H1 (cell line): ENCODE data around the gene IFT81. TPM values are rescaled to one million over a fixed set of nuclear protein-coding genes. Genes with fewer than 3 reads are reported as not detected.

Source experiments
- ATF2 ChIP-seq: IDR thresholded peaks from 2 replicates; pipeline ENCODE4 v1.6.1; 2012; ENCODE audit warnings: low read length, inconsistent platforms
- CBX8 ChIP-seq: fragments of 300-800, 300-1000 bp; sonication (generic); IDR thresholded peaks from 2 replicates; pipeline ENCODE4 v1.7.1; 2016; ENCODE audit warnings: low read depth, low read length, borderline replicate concordance
- CHD2 ChIP-seq: IDR thresholded peaks from 2 replicates; pipeline ENCODE4 v1.6.1; 2012; ENCODE audit warnings: low read length, improper control_type of control experiment
- CTCF ChIP-seq, 3 experiments: IDR thresholded peaks; 1 replicate in 2 of 3; 2 replicates in 1 of 3; pipeline versions ENCODE4 v1.5.1 to v1.6.1; 2011; ENCODE audit warnings: low read length in 3 of 3, mild to moderate bottlenecking in 3 of 3, inconsistent platforms in 2 of 3, low read depth in 1 of 3, moderate library complexity in 1 of 3; ENCODE audit not compliant: insufficient read depth in 1 of 3; ENCODE audit errors: control extremely low read depth in 1 of 3
- EGR1 ChIP-seq: IDR thresholded peaks from 2 replicates; pipeline ENCODE4 v1.6.1; 2011; ENCODE audit warnings: low read depth, low read length, borderline replicate concordance
- EP300 ChIP-seq, 2 experiments: IDR thresholded peaks; 1 replicate in 1 of 2; 2 replicates in 1 of 2; pipeline ENCODE4 v1.6.1; 2011 to 2012; ENCODE audit warnings: low read depth in 2 of 2, low read length in 2 of 2, mild to moderate bottlenecking in 2 of 2, borderline replicate concordance in 1 of 2, inconsistent platforms in 1 of 2, moderate library complexity in 1 of 2
- FOSL1 ChIP-seq: IDR thresholded peaks from 2 replicates; pipeline ENCODE4 v1.6.1; 2011; ENCODE audit warnings: mild to moderate bottlenecking, low read depth, low read length, moderate library complexity; ENCODE audit not compliant: insufficient read depth
- GABPA ChIP-seq: IDR thresholded peaks from 2 replicates; pipeline ENCODE4 v1.6.1; 2011; ENCODE audit warnings: mild to moderate bottlenecking, low read length, moderate library complexity, borderline replicate concordance; ENCODE audit not compliant: insufficient read depth
- JUND ChIP-seq: IDR thresholded peaks from 2 replicates; pipeline ENCODE4 v1.6.1; 2011; ENCODE audit warnings: mild to moderate bottlenecking, improper control_type of control experiment, low read length
- KDM1A ChIP-seq: fragments of 200-600, 300-600 bp; sonication (generic); IDR thresholded peaks from 2 replicates; pipeline ENCODE4 v1.7.1; 2016; ENCODE audit warnings: mild to moderate bottlenecking, low read length, borderline replicate concordance
- KDM4A ChIP-seq: IDR thresholded peaks from one replicate; pipeline ENCODE4 v1.7.1; 2012; ENCODE audit warnings: low read depth, mild to moderate bottlenecking, moderate library complexity, low read length, inconsistent platforms; ENCODE audit not compliant: severe bottlenecking
- NANOG ChIP-seq: IDR thresholded peaks from 2 replicates; pipeline ENCODE4 v1.6.1; 2011; ENCODE audit warnings: low read length, low read depth, mild to moderate bottlenecking, inconsistent platforms; ENCODE audit not compliant: insufficient read depth, poor library complexity, severe bottlenecking
- POLR2A ChIP-seq, 2 experiments: IDR thresholded peaks; 1 replicate in 1 of 2; 2 replicates in 1 of 2; pipeline ENCODE4 v1.6.1; 2011; ENCODE audit warnings: low read depth in 2 of 2, low read length in 2 of 2, mild to moderate bottlenecking in 2 of 2; ENCODE audit errors: control extremely low read depth in 1 of 2
- POLR2AphosphoS5 ChIP-seq: IDR thresholded peaks from 2 replicates; pipeline ENCODE4 v1.6.1; 2011; ENCODE audit warnings: low read depth, low read length
- POU5F1 ChIP-seq: IDR thresholded peaks from 2 replicates; pipeline ENCODE4 v1.6.1; 2011; ENCODE audit warnings: low read depth, mild to moderate bottlenecking, low read length, moderate library complexity
- RXRA ChIP-seq: IDR thresholded peaks from 2 replicates; pipeline ENCODE4 v1.6.1; 2011; ENCODE audit warnings: low read depth, mild to moderate bottlenecking, low read length, moderate library complexity; ENCODE audit not compliant: insufficient read depth
- SAP30 ChIP-seq: fragments of 300-600 bp; sonication (generic); IDR thresholded peaks from 2 replicates; pipeline ENCODE4 v1.7.1; 2012; ENCODE audit warnings: low read length, moderate library complexity, mild to moderate bottlenecking, inconsistent platforms; ENCODE audit not compliant: insufficient read depth, insufficient replicate concordance
- SIN3A ChIP-seq, 2 experiments: IDR thresholded peaks in 1 of 2; conservative IDR thresholded peaks in 1 of 2; 2 replicates each; pipeline ENCODE4 v1.6.1; 2011 to 2012; ENCODE audit warnings: low read length in 2 of 2, improper control_type of control experiment in 1 of 2, low read depth in 1 of 2, mild to moderate bottlenecking in 1 of 2
- TAF1 ChIP-seq: IDR thresholded peaks from 2 replicates; pipeline ENCODE4 v1.6.1; 2011; ENCODE audit warnings: mild to moderate bottlenecking, low read depth, low read length
- TBP ChIP-seq: IDR thresholded peaks from 2 replicates; pipeline ENCODE4 v1.6.1; 2011; ENCODE audit warnings: low read depth, low read length, improper control_type of control experiment
- TEAD4 ChIP-seq: IDR thresholded peaks from 2 replicates; pipeline ENCODE4 v1.6.1; 2012; ENCODE audit warnings: low read depth, low read length, inconsistent platforms, mixed read lengths
- polyA plus RNA-seq, 7 experiments: library from polyadenylated mRNA; depleted of rRNA in 3 of 7; stranded (reverse) in 5 of 7; unstranded in 2 of 7; fragments of >200 nt in 5 of 7; fragments of 200-250 nt in 2 of 7; gene quantifications; 1 replicate in 5 of 7; 2 replicates in 1 of 7; 4 replicates in 1 of 7; pipeline versions ENCODE4 v1.2.1 to v1.2.3, GENCODE V29; 2011 to 2013; ENCODE audit warnings: missing spikeins in 2 of 7, mixed read lengths in 2 of 7
- total RNA-seq: library from RNA; stranded (reverse); fragmentation: NEBNext Ultra II Directional; extraction: Animal tissue kit (Norgen Biotek cat#: 25700); gene quantifications from 2 replicates; pipeline ENCODE4 v1.2.1, GENCODE V29; 2021

Gene IFT81
- total and polyA plus RNA-seq, 2 of the 8 experiments (the other 6 are each of a cell fraction or from before 2014, with no cell fraction given), result 4.1 to 14.5 TPM

- no peak for TF ChIP-seq CBX8
- TF ChIP-seq KDM1A, result no peak
- TF ChIP-seq NANOG, result peak; percentile 17
- TF ChIP-seq TBP, result no peak
- TF ChIP-seq SIN3A (conservative IDR thresholded peaks at IDR 0.05 in 1 of 2, IDR thresholded peaks at IDR 0.05 in 1 of 2; ENCODE audit: low read depth in 1 of 2, low read length in 2 of 2), result peak in 1 of 2 experiments; percentile 69; a peak in 1 of 4 replicates
- no peak for TF ChIP-seq EGR1
- TF ChIP-seq POLR2AphosphoS5, result 0 out of 2 replicates have a peak, but pooled peaks have one; percentile 19
- no peak for TF ChIP-seq POLR2A (IDR thresholded peaks at IDR 0.05; ENCODE audit: control extremely low read depth in 1 of 2, low read depth in 2 of 2, low read length in 2 of 2)
- TF ChIP-seq KDM4A, result no peak
- TF ChIP-seq CTCF (IDR thresholded peaks at IDR 0.05; ENCODE audit: control extremely low read depth in 1 of 3, insufficient read depth in 1 of 3, low read depth in 1 of 3, low read length in 3 of 3), result peak in 1 of 3 experiments; percentile 11; a peak in 1 of 4 replicates
- peak; percentile 64; the same call in 1 of the 2 replicates for TF ChIP-seq TEAD4
- no peak for TF ChIP-seq POU5F1
- no peak for TF ChIP-seq CHD2
- no peak for TF ChIP-seq GABPA
- TF ChIP-seq ATF2, result no peak
- peak in 1 of 2 experiments; percentile 17; a peak in 1 of 3 replicates for TF ChIP-seq EP300 (IDR thresholded peaks at IDR 0.05; ENCODE audit: borderline replicate concordance in 1 of 2, low read depth in 2 of 2, low read length in 2 of 2)
- TF ChIP-seq FOSL1, result no peak
- TF ChIP-seq RXRA, result no peak
- no peak for TF ChIP-seq SAP30
- TF ChIP-seq TAF1, result 0 out of 2 replicates have a peak, but pooled peaks have one; percentile 24
- TF ChIP-seq JUND, result no peak
Observed at GRCh38 chr12:110244829-110245228, 120.7 kb downstream of the IFT81 start (continued).
